Type B pancreatic cell (in vitro differentiated cells): Measurements from ENCODE around the gene CCN5. TPM values are rescaled to one million over a fixed set of nuclear protein-coding genes. Genes with fewer than 3 reads are reported as not detected.

Source experiments
- DNase-seq: peaks from one replicate; pipeline ENCODE4 v3.0.0; 2021; ENCODE audit warnings: mixed read lengths; ENCODE audit not compliant: unreplicated experiment; ENCODE audit errors: extremely low spot score
- H3K27ac Mint-ChIP-seq: 2 replicates; pipeline ENCODE4 v1.8.0; 2021; ENCODE audit warnings: mild to moderate bottlenecking, mixed read lengths
- H3K27me3 Mint-ChIP-seq: 2 replicates; pipeline ENCODE4 v1.8.0; 2021; ENCODE audit warnings: mixed read lengths
- H3K36me3 Mint-ChIP-seq: 2 replicates; pipeline ENCODE4 v1.8.0; 2021; ENCODE audit warnings: mixed read lengths
- H3K4me1 Mint-ChIP-seq: one replicate; pipeline ENCODE4 v1.8.0; 2021; ENCODE audit warnings: mixed read lengths; ENCODE audit not compliant: unreplicated experiment
- H3K4me3 Mint-ChIP-seq: 2 replicates; pipeline ENCODE4 v1.8.0; 2021; ENCODE audit warnings: mild to moderate bottlenecking, mixed read lengths
- H3K9me3 Mint-ChIP-seq: 2 replicates; pipeline ENCODE4 v1.8.0; 2021; ENCODE audit warnings: mixed read lengths
- total RNA-seq: library from RNA; stranded (reverse); gene quantifications from 2 replicates; pipeline ENCODE4 v1.2.1, GENCODE V29; 2021; ENCODE audit warnings: low replicate concordance
- TF ChIP-seq, protein P1 (sequence below): fragments of 200-600 bp; sonication (generic); conservative IDR thresholded peaks from 2 replicates; pipeline ENCODE4 v1.5.0; 2021; ENCODE audit warnings: antibody characterized with exemption, mild to moderate bottlenecking

CCN5 gene
- total RNA-seq, 1 donor from 2014 or later, result not detected

DNA sequence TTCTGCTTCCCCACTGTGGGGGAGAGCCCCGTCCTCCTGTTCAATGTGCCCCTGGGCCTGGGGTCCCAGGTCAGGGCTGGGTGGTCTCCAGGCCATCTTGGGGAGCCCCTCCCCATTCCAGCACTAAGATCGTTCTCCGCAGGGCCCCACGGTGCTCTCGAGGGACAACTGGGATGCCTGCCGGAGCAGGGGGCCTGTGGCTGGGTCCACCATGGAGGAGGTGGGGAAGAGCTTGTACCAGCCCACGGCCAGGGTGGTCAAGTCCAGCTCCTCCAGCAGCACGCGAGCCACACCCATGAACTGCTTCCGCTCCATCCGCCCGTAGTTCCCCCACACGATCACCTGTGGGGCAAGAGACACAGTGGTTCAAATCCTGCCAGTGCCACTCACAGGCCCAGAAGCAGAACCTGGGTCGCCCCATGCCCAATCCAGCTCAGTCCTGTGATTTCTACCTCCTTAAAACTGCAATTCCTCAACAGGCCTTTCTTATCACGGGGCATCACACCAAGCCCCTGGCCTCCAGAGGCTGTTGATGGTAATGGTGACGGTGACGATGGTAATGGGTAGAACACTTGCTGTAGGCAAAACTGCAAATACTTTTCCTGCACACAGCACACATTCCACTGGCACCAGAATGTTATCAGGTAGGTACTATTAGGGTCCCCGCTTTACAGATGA, 41.0 kb downstream of the CCN5 start:
- Mint-ChIP-seq H3K4me1 (no peaks in the 10 kb centered on the region), H3K27ac (no peak overlapping the region), H3K9me3 (no peaks in the 10 kb centered on the region), H3K4me3 (no peak overlapping the region), H3K36me3 (no peaks in the 10 kb centered on the region), H3K27me3 (peaks cover 6% of the 10 kb centered on the region)
- TF ChIP-seq, protein P1, sequence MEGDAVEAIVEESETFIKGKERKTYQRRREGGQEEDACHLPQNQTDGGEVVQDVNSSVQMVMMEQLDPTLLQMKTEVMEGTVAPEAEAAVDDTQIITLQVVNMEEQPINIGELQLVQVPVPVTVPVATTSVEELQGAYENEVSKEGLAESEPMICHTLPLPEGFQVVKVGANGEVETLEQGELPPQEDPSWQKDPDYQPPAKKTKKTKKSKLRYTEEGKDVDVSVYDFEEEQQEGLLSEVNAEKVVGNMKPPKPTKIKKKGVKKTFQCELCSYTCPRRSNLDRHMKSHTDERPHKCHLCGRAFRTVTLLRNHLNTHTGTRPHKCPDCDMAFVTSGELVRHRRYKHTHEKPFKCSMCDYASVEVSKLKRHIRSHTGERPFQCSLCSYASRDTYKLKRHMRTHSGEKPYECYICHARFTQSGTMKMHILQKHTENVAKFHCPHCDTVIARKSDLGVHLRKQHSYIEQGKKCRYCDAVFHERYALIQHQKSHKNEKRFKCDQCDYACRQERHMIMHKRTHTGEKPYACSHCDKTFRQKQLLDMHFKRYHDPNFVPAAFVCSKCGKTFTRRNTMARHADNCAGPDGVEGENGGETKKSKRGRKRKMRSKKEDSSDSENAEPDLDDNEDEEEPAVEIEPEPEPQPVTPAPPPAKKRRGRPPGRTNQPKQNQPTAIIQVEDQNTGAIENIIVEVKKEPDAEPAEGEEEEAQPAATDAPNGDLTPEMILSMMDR, result no peak
- no peak for DNase-seq

DNA sequence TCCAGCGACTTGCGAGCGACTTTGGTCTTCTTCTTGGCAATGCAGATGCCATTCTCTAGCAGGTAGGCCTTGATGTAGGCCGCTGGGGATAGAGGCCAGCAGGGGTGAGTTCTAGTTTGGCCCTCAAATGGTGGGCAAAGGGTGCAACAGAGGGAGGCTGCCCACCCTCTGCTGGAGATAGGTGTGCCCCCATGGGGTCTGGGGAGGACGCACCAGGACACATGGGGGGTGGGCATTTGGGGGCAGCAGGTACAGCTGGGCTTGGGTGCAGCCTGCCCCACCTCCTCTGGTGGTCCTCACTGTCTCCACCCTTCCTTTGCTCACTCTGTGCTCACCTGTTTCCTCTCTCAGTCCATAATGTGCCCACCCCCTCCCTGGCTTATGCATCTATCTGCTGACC, 41.8 kb downstream of the CCN5 start:
- Mint-ChIP-seq H3K36me3 (no peaks in the 10 kb centered on the region), H3K27ac (no peak overlapping the region), H3K4me1 (no peaks in the 10 kb centered on the region), H3K9me3 (no peaks in the 10 kb centered on the region), H3K4me3 (no peak overlapping the region), H3K27me3 (peaks cover 6% of the 10 kb centered on the region)
- DNase-seq, result no peak
- TF ChIP-seq, protein P1, result no peak

DNA sequence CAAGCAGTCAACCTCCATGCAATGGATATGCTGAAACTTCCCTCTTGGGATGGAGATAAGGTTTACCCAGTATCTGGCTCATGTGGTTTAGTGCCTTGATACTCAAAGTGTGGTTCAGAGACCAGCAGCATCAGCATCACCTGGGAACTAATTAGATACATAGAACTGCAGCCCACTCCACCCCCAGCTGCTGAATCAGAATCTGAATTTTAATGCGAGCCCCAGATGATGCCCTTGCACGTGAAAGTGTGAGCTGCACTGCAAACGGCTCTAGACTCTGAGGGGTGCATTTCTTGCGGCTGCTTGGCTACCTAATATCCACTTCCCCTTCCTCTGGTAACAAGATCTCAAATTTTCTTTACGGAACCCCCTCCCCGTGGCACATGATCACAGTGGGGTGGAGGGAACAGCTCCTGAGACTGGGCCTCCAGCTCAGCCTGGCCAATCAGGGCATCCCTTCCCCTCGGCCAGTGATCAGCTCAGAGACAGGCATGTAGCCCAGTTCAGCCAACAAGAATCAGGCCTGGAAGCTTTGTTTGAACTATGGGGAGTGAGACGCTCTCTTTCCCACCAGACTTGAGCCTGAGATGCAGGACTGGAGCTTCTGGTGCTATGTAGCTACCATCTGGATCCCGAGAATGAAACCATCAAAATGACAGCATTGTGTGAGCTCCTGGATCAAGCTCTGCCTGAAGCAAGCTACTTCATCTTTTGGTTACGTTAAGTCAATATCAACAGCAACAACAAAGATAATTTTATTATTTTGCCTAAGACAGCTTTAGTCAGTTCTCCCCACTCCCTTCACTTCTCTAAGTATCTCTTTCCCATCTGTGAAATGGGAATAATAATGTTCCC, 43.3 kb downstream of the CCN5 start:
- TF ChIP-seq, protein P1, result no peak
- Mint-ChIP-seq H3K27me3 (peaks cover 6% of the 10 kb centered on the region), H3K36me3 (no peaks in the 10 kb centered on the region), H3K4me3 (no peak overlapping the region), H3K4me1 (no peaks in the 10 kb centered on the region), H3K9me3 (no peaks in the 10 kb centered on the region), H3K27ac (no peak overlapping the region)
- DNase-seq, result no peak

DNA sequence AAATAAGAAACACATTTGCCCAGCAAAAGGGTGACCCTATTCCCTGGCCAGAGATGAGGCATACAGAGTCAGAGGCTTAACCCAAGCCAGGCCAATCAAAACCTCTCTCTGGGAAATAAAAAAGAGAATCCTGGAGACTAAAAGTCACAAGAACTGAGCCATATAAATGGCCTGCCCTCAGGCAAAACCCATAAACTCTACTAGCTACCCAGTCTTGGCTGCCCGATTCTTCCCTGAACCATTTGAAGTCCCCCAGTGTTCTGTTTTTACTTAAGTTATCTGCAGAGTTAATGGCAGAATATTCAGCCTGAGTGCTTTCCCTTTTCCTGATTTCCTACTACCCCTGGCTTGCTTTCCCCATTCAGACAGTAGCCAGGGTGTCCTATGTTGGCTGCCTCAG, 44.4 kb downstream of the CCN5 start:
- Mint-ChIP-seq H3K4me3 (no peak overlapping the region), H3K27me3 (peaks cover 6% of the 10 kb centered on the region), H3K27ac (no peak overlapping the region), H3K4me1 (no peaks in the 10 kb centered on the region), H3K9me3 (no peaks in the 10 kb centered on the region), H3K36me3 (no peaks in the 10 kb centered on the region)
- no peak for DNase-seq
- TF ChIP-seq, protein P1, result no peak

DNA sequence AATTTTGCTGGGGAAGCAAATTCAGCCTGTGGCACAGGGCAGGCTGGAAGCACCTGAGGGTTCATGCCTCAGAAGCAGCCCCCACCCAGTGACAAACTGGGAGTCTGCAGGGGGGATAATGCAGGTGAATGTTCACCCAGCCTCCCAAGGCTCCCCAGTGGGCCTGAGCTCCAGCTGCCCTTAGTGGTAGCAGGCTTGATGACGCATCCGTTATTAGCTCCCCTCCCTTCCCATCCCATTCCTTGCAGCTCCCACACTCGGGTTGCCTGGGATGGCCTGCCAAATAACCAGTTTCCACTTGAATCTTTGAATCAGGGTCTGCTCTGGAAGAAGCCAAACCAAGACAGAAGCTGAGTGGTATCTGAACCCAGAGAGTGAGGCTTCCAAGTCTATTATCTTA, 46.3 kb downstream of the CCN5 start:
- Mint-ChIP-seq H3K36me3 (no peaks in the 10 kb centered on the region), H3K27ac (no peak overlapping the region), H3K4me1 (no peaks in the 10 kb centered on the region), H3K9me3 (no peaks in the 10 kb centered on the region), H3K27me3 (peaks cover 16% of the 10 kb centered on the region), H3K4me3 (no peak overlapping the region)
- TF ChIP-seq, protein P1, result no peak
- no peak for DNase-seq
